GM23338 (cell line): Measurements from ENCODE around the gene FNDC11. TPM values are rescaled to one million over a fixed set of nuclear protein-coding genes. Genes with fewer than 3 reads are reported as not detected.

Experiments
- CTCF ChIP-seq, 2 experiments: fragments of 200-600 bp in 1 of 2; sonication (generic) in 1 of 2; conservative IDR thresholded peaks; 2 replicates each; pipeline versions ENCODE4 v1.5.1 to v1.6.1; 2016 to 2017; ENCODE audit warnings: antibody characterized with exemption in 2 of 2, low read depth in 2 of 2, mild to moderate bottlenecking in 2 of 2, moderate library complexity in 1 of 2
- EZH2 ChIP-seq: fragments of 200-600 bp; sonication (generic); IDR thresholded peaks from one replicate; pipeline ENCODE4 v1.8.0; 2017; ENCODE audit warnings: antibody characterized with exemption, mild to moderate bottlenecking, low read depth; ENCODE audit not compliant: unreplicated experiment
- EZH2phosphoT487 ChIP-seq: fragments of 200-600 bp; sonication (generic); IDR thresholded peaks from one replicate; pipeline ENCODE4 v1.8.1; 2018; ENCODE audit warnings: antibody characterized with exemption; ENCODE audit not compliant: unreplicated experiment
- NANOG ChIP-seq: IDR thresholded peaks from 2 replicates; pipeline ENCODE4 v1.6.1; 2016; ENCODE audit warnings: antibody characterized with exemption, borderline replicate concordance
- REST ChIP-seq: IDR thresholded peaks from one replicate; pipeline ENCODE4 v1.6.1; 2018; ENCODE audit warnings: antibody characterized with exemption; ENCODE audit not compliant: unreplicated experiment
- ZNF114 ChIP-seq: fragments of 250-450 bp; sonication (Bioruptor Pico); IDR thresholded peaks from 2 replicates; pipeline ENCODE4 v1.5.0; 2020; ENCODE audit warnings: mild to moderate bottlenecking, moderate library complexity
- ZNF331 ChIP-seq: fragments of 250-450 bp; sonication (Bioruptor Pico); IDR thresholded peaks from 2 replicates; pipeline ENCODE4 v1.5.0; 2020; ENCODE audit warnings: low read depth, mild to moderate bottlenecking, moderate library complexity
- ZNF462 ChIP-seq: fragments of 250-450 bp; sonication (Bioruptor Pico); IDR thresholded peaks from 2 replicates; pipeline ENCODE4 v1.5.0; 2020; ENCODE audit warnings: mild to moderate bottlenecking, moderate library complexity
- polyA plus RNA-seq: library from polyadenylated mRNA; unstranded; fragments of >200 nt; fragmentation: Nextera tagmentation; extraction: Ambion mirVana; gene quantifications from 2 replicates; pipeline ENCODE4 v1.2.1, GENCODE V29; 2016
- total RNA-seq: library from RNA; depleted of rRNA; stranded (reverse); fragments of >200 nt; shearing (Covaris generic); gene quantifications from 2 replicates; pipeline ENCODE4 v1.2.3, GENCODE V29; 2014
- TF ChIP-seq, protein P1 (sequence below): IDR thresholded peaks from 2 replicates; pipeline ENCODE4 v1.6.1; 2016; ENCODE audit warnings: antibody characterized with exemption

The FNDC11 gene
- total and polyA plus RNA-seq, 2 experiments from 2014 or later: 3.4 to 5.3 TPM

DNA sequence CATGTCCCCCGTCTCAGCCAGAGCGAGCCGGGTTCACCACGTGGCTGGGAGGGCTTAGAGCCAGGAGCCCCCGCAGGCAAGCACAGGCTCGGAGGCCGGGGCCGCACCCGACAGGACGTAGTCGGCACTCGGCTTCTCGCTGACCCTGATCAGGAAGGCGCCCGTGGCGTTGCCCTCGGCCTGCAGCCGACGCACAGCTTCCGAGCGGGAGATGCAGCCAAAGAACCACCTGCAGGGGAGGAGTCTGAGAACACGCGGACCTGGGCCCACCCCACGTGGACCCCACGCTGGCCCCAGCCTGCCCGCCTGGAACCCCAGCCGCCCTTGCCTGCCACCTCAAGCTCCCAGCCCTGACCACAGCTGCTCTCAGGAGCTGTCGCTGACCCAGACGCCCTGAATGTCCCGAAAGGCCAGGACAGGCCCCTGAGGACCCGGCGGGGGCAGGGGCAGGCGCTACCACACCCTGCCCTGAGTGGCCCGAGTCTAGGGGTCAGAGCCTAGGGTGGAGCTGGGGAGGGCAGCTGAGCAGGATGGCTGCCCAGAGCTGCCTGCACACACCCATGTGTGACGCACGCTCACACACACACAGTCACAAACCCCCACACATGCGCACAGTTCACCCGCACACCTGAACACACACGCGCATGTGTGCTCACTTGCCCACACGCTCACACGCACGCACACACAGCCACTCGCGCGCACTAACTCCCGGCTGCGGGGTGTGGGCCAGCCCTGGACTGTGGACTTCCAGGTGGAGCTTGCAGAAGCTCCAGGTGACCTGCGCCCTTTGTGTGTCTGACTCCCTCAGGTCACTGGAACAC is 18.9 kb upstream of the FNDC11 start (continued):
- TF ChIP-seq ZNF462 (CRISPR knock-in tag) (no peak), EZH2phosphoT487 (no peak), NANOG (no peak), ZNF114 (no peak), ZNF331 (CRISPR knock-in tag) (no peak), REST (no peak), EZH2 (no peak), CTCF (conservative IDR thresholded peaks at IDR 0.05; ENCODE audit: low read depth in 2 of 2) (no peak)
- TF ChIP-seq, protein P1, sequence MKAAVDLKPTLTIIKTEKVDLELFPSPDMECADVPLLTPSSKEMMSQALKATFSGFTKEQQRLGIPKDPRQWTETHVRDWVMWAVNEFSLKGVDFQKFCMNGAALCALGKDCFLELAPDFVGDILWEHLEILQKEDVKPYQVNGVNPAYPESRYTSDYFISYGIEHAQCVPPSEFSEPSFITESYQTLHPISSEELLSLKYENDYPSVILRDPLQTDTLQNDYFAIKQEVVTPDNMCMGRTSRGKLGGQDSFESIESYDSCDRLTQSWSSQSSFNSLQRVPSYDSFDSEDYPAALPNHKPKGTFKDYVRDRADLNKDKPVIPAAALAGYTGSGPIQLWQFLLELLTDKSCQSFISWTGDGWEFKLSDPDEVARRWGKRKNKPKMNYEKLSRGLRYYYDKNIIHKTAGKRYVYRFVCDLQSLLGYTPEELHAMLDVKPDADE: no peak
